H1 (cell line): ENCODE data around the gene CGNL1. TPM values are rescaled to one million over a fixed set of nuclear protein-coding genes. Genes with fewer than 3 reads are reported as not detected.

Source experiments
- CTCF ChIP-seq, 3 experiments: IDR thresholded peaks; 1 replicate in 2 of 3; 2 replicates in 1 of 3; pipeline versions ENCODE4 v1.5.1 to v1.6.1; 2011; ENCODE audit warnings: low read length in 3 of 3, mild to moderate bottlenecking in 3 of 3, inconsistent platforms in 2 of 3, low read depth in 1 of 3, moderate library complexity in 1 of 3; ENCODE audit not compliant: insufficient read depth in 1 of 3; ENCODE audit errors: control extremely low read depth in 1 of 3
- HDAC6 ChIP-seq: IDR thresholded peaks from one replicate; pipeline ENCODE4 v1.7.1; 2012; ENCODE audit warnings: low read depth, mild to moderate bottlenecking, inconsistent platforms, low read length, moderate library complexity
- polyA plus RNA-seq, 7 experiments: library from polyadenylated mRNA; depleted of rRNA in 3 of 7; stranded (reverse) in 5 of 7; unstranded in 2 of 7; fragments of >200 nt in 5 of 7; fragments of 200-250 nt in 2 of 7; gene quantifications; 1 replicate in 5 of 7; 2 replicates in 1 of 7; 4 replicates in 1 of 7; pipeline versions ENCODE4 v1.2.1 to v1.2.3, GENCODE V29; 2011 to 2013; ENCODE audit warnings: missing spikeins in 2 of 7, mixed read lengths in 2 of 7
- total RNA-seq: library from RNA; stranded (reverse); fragmentation: NEBNext Ultra II Directional; extraction: Animal tissue kit (Norgen Biotek cat#: 25700); gene quantifications from 2 replicates; pipeline ENCODE4 v1.2.1, GENCODE V29; 2021

Gene CGNL1
- total and polyA plus RNA-seq, 2 of the 8 experiments (the other 6 are each of a cell fraction or from before 2014, with no cell fraction given): 21.8 to 75.6 TPM

- no peak for TF ChIP-seq CTCF (IDR thresholded peaks at IDR 0.05; ENCODE audit: control extremely low read depth in 1 of 3, insufficient read depth in 1 of 3, low read depth in 1 of 3, low read length in 3 of 3)
- no peak for TF ChIP-seq HDAC6
These were observed 35.9 kb downstream of the CGNL1 start (continued) for GRCh38 chr15:57411945-57412768.
